ENCODE measurements around the gene DNAJC28.
"Not testable (repeated sequence)": the region's sequence is repeated elsewhere in the genome, so short reads cannot be mapped to it uniquely, and the experiment has no call there.

DNAJC28 gene

GRCh38 chr21:33480481-33481103 lies 10.9 kb downstream of the DNAJC28 start:
- no peak for DNase-seq (ENCODE audit: low spot score)

DNA sequence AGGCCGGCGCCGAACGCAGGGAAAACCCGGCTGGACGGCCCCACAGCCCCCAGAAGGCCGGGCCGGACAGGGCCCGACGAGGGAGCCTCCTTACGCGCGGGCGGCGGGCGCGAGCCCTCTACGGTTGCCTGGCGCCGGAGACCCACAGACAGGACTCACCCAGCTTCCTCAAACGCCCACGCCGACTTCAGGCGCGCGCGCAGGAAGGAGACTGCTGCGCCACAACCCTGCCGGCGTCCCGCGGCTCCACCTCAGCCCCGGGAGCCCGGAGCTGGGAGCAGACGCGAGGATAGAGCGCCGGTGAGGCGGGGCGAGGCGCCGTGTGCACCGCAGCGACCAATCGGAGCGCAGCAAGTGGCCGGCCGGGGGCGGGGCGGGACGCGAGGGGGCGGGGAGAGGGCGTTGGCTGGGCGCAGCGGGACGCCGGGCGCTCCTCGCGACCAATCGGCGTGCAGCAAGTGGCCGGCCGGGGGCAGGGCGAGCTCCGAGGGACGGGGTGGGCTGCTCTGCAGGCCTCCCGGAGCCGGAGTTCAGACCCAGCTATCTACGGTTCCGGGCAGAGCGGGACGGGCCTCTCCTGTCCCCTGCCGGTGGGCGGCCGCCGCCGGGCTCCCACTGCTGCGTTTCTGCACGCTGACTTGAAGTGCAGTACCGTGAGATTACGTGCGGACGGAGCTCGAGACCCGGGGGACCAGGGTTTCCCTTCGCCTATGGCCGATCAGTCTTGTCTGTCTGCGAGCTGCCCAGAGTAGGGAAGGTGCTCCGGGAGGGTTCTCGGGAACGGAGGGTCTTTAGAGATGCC lies 11.6 kb downstream of the DNAJC28 start, which contains the start of gene TMEM50B:
Gene TMEM50B (minus strand): TSS at position 296 of the 802 bp plus-strand sequence. CDS start 11,089 bp downstream, outside the sequence.
- peak; percentile 98 for DNase-seq (ENCODE audit: low spot score)

GRCh38 chr21:33478935-33479678 lies 12.4 kb downstream of the DNAJC28 start:
- DNase-seq (ENCODE audit: low spot score), result peak; percentile 11

GRCh38 chr21:33478182-33478581 lies 13.3 kb downstream of the DNAJC28 start:
- no peak for DNase-seq (ENCODE audit: low spot score)

DNA sequence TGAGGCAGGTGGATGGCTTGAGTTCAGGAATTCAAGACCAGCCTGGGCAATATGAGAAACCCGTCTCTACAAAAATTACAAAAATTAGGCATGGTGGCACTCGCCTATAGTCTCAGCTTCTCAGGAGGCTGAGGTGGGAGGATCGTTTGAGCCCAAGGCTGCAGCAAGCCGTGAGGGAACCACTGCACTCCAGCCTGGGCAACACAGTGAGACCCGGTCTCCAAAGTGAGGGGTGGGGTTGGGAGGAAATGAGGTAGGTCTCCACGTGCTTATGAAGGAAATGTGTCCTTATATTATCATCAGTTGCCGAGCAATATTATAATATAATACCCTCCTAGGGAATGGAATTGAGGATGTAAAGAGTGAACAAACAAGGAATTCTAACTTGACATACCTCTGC lies 14.4 kb downstream of the DNAJC28 start:
- no peak for DNase-seq (ENCODE audit: low spot score)

- DNase-seq (ENCODE audit: low spot score), result no peak
Measured at GRCh38 chr21:33473344-33473743, 18.2 kb downstream of the DNAJC28 start.

GRCh38 chr21:33470701-33471100 lies 20.8 kb downstream of the DNAJC28 start:
- DNase-seq (ENCODE audit: low spot score), result no peak

- DNase-seq (ENCODE audit: low spot score), result not testable (repeated sequence)
Measured at GRCh38 chr21:33469183-33469582, 22.3 kb downstream of the DNAJC28 start.

DNA sequence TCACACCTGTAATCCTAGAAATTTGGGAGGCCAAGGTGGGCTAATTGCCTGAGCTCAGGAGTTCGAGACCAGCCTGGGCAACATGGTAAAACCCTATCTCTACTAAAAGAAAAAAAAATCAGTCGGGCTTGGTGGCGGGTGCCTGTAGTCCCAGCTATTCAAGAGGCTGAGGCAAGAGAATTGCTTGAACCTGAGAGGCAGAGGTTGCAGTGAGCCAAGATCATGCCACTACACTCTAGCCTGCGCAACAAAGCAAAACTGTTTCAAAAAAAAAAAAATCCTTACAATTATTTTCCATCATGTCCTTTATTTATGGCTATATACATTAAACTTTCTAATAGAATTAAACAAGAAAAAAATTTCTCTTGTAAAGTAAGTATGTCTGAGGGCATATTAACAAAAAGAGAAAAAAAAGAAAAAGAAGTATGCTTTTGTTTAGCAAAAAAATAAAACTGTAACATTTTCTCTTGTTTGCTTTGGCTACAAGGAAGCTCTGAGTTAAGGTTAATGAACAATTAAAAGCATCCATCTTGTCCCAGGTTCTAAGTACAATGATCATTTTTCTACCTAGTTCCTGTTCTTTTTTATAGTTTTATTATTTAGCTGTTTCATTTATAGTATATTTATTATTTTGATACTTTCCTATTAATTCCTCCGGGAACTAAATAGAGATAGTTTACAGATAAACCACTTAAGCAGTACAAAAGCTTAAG lies 29.8 kb downstream of the DNAJC28 start:
- no peak for DNase-seq (ENCODE audit: low spot score)

DNA sequence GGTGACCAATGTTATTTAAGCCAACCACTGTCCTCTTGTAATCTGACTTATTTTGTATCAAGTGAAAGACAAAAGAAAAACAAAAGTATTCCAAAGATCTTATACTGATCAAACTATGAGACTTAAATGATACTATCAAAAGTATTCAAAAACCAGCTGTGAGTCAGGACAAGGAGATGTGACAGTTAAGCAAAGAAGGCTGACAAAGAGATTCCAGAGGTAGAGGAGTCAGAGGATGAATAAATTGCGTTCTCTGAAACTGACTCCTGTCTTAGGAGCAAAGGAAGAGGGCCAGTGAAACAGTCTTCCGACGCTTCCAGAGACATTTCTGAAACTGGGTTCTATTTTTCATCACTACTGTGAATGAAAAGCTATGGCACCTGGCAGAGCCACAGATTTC lies 32.7 kb downstream of the DNAJC28 start:
- DNase-seq (ENCODE audit: low spot score), result no peak

DNA sequence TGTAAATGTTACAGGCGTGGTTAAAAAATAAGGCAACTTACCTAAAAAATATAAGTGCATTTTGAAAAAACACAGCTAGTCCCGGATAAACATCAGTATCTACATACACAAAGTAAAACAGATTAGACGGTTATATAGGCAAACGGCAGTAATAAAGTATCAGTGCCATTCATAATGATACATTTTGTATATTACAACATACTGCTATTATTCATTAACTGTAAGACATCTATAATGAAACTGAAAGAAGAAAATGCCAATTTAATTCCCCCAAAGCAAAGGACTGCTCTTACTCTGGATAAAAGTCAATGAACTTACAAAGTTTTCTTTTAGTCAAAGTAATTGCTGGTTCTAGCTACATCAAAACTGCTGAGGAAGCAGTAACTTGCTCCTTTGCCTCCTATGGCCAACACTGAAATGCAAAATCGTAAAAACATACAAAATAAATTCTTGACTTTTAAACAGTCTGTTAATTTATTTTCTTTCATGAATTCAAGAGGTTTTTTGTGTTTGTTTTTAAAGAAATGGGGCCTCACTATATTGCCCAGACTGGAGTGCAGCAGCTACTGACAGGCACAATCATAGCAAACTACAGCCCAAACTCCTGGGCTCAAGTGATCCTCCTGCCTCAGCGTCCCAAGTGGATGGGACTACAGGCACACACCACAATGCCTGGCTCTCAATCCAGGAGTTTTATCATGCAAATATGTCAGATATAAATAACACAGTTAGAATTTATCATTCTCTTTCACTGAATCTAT lies 35.6 kb downstream of the DNAJC28 start:
- no peak for DNase-seq (ENCODE audit: low spot score)

DNA sequence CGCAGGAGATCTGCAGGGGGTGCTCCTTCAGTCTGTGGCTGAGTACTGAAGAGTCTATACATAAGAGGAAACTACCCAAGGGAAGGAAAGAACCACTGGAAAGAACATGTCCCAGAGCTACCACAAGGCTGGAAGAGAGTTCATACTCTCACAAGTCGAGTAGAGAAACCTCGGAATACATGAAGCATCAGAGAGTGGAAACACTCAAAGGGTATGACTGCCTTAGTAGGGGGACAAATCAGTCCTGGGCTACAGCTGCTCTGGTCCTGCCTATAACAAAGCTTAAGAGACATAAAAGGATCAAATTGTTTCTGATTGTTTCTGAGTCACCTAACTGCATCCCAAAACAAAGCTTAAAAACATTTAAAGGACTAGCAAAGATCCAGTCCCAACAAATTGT lies 39.2 kb downstream of the DNAJC28 start:
- DNase-seq (ENCODE audit: low spot score), result no peak

DNA sequence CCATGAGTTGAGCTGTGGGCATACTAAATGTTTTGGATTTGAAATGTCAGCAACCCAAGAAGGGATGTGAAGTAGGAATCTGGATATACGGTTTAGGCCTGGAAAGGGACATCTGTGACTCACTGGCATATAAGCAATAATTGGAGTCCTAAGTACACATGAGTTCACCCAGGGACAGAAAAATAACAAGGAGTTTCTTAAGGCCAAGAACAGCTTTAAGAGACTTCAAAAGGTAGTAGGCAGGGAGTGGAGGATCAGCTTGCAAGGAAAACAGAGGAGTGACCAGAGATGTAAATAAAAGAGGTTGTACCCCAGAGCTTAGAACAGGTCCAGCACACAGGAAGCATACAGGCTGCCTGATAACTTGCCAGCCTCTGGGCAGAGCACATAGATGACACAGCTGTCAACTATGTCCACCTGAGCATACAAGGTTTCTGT lies 39.9 kb downstream of the DNAJC28 start:
- no peak for DNase-seq (ENCODE audit: low spot score)

DNA sequence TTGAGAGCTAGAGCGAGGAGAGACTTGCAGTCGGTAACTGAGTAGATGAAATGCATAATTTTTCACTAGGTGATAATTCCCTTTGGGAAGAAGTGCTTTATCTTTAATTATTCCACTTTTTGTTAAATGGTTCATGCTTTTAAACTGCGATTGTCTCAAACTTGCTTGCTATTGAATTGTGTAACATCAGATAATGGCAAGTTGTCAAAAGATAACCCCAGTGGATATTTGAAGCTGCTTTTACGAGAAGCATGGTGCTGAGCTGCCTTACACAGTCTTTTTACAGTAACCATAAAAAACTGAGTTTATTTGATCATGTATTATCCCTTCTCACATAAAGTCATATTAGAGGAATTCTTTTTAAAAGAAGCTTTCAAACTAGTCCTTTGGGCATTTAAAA lies 41.9 kb downstream of the DNAJC28 start:
- DNase-seq (ENCODE audit: low spot score), result no peak

DNA sequence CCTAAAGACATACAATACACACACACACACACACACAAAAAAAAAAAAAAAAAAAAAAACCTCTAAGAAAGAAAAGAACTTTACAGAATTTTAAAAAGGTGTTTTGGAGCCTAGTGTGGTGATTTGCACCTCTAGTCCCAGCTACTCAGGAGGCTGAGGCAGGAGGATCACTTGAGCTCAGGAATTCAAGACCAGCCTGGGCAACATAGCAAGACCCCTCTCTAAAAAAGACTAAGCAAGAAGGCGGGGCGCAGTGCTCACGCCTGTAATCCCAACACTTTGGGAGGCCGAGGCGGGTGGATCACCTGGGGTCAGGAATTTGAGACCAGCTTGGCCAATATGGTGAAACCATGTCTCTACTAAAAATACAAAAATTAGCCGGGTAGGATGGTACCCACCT lies 44.9 kb downstream of the DNAJC28 start:
- not testable (repeated sequence) for DNase-seq (ENCODE audit: low spot score)

DNA sequence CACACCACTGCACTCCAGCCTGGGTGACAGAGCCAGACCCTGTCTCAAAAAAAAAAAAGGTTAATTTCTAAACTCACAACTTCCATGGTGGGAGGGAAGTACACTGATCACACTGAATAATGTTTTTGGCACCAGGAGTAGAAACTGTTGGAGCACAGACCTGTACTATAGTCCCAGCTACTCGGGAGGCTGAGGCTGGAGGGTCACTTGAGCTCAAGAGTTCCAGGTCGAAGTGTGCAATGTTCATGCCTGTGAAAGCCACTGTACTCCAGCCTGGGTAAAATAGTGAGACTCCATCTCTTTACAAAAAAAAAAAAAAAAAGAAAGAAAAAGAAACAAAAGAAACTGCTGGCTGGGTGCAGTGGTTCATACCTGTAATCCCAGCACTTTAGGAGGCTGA lies 47.0 kb downstream of the DNAJC28 start:
- DNase-seq (ENCODE audit: low spot score), result no peak

- no peak for DNase-seq (ENCODE audit: low spot score)
Measured at GRCh38 chr21:33443194-33443593, 48.3 kb downstream of the DNAJC28 start.

GRCh38 chr21:33441489-33442477 lies 49.7 kb downstream of the DNAJC28 start:
- no peak for DNase-seq (ENCODE audit: low spot score)

Data from Ammon's horn (tissue), 1 donor.